Neuron (in vitro differentiated cells): Measurements from ENCODE around the gene WDR36.

Source experiments
- H2AFZ ChIP-seq: one replicate; pipeline ENCODE4 v1.6.1; 2013; ENCODE audit warnings: low read depth, mild to moderate bottlenecking, inconsistent platforms, low read length, moderate library complexity
- H3K27me3 ChIP-seq: one replicate; pipeline ENCODE4 v1.6.1; 2013; ENCODE audit warnings: low read length; ENCODE audit not compliant: insufficient read depth
- H3K36me3 ChIP-seq: one replicate; pipeline ENCODE4 v1.6.1; 2013; ENCODE audit warnings: low read length; ENCODE audit not compliant: insufficient read depth
- H3K4me1 ChIP-seq: one replicate; pipeline ENCODE4 v1.6.1; 2013; ENCODE audit warnings: low read length; ENCODE audit not compliant: insufficient read depth
- H3K4me3 ChIP-seq: 2 replicates; pipeline ENCODE4 v1.5.1; 2013; ENCODE audit warnings: mild to moderate bottlenecking, low read length, moderate library complexity
- H3K9me3 ChIP-seq: one replicate; pipeline ENCODE4 v1.6.1; 2013; ENCODE audit warnings: low read length

Gene WDR36

GRCh38 chr5:111092062-111092853, at the start of gene WDR36:
Gene WDR36, plus strand, starts transcription at chr5:111092348. Its CDS starts 109 bp downstream, at chr5:111092457.
- Histone ChIP-seq H3K9me3 (peaks cover 3% of the 10 kb centered on the region), H2AFZ (peak within 1 kb of the TSS; percentile 60), H3K4me3 (peak within 1 kb of the TSS; percentile 68), H3K36me3 (peaks cover 2% of the 10 kb centered on the region), H3K27me3 (no peaks in the 10 kb centered on the region), H3K4me1 (peaks cover 11% of the 10 kb centered on the region)

- H3K4me3 ChIP-seq, result no peak overlapping the region
- no peaks in the 10 kb centered on the region for H3K9me3 ChIP-seq
- no peaks in the 10 kb centered on the region for H3K27me3 ChIP-seq
Measured at GRCh38 chr5:111043712-111044506, 48.2 kb upstream of the WDR36 start.

GRCh38 chr5:111058064-111058463, 34.1 kb upstream of the WDR36 start:
- Histone ChIP-seq H3K4me3 (no peak overlapping the region), H3K4me1 (no peaks in the 10 kb centered on the region), H3K27me3 (no peaks in the 10 kb centered on the region), H2AFZ (no peak overlapping the region), H3K9me3 (no peaks in the 10 kb centered on the region), H3K36me3 (no peaks in the 10 kb centered on the region)

More at GRCh38 chr5:111043712-111044506, 48.2 kb upstream of the WDR36 start:
- Histone ChIP-seq H2AFZ (no peak overlapping the region), H3K4me1 (no peaks in the 10 kb centered on the region), H3K36me3 (no peaks in the 10 kb centered on the region)

GRCh38 chr5:111060169-111060568, 32.0 kb upstream of the WDR36 start:
- H3K9me3 ChIP-seq, result no peaks in the 10 kb centered on the region
- H3K27me3 ChIP-seq, result no peaks in the 10 kb centered on the region
- no peaks in the 10 kb centered on the region for H3K36me3 ChIP-seq
- H3K4me1 ChIP-seq, result no peaks in the 10 kb centered on the region
- H3K4me3 ChIP-seq, result no peak overlapping the region
- no peak overlapping the region for H2AFZ ChIP-seq

- peaks cover 4% of the 10 kb centered on the region for H3K27me3 ChIP-seq
- no peaks in the 10 kb centered on the region for H3K36me3 ChIP-seq
- H3K4me3 ChIP-seq, result no peak overlapping the region
- no peak overlapping the region for H2AFZ ChIP-seq
- no peaks in the 10 kb centered on the region for H3K4me1 ChIP-seq
- no peaks in the 10 kb centered on the region for H3K9me3 ChIP-seq
Measured at GRCh38 chr5:111061618-111062017, 30.5 kb upstream of the WDR36 start.

GRCh38 chr5:111063709-111064322, 28.3 kb upstream of the WDR36 start:
- H3K36me3 ChIP-seq, result no peaks in the 10 kb centered on the region
- H3K4me3 ChIP-seq, result no peak overlapping the region
- H3K9me3 ChIP-seq, result no peaks in the 10 kb centered on the region
- H3K4me1 ChIP-seq, result no peaks in the 10 kb centered on the region
- H3K27me3 ChIP-seq, result peaks cover 20% of the 10 kb centered on the region
- no peak overlapping the region for H2AFZ ChIP-seq

GRCh38 chr5:111066261-111066938, 25.7 kb upstream of the WDR36 start:
- H3K9me3 ChIP-seq, result no peaks in the 10 kb centered on the region
- no peak overlapping the region for H3K4me3 ChIP-seq
- peaks cover 45% of the 10 kb centered on the region for H3K27me3 ChIP-seq
- peaks cover 8% of the 10 kb centered on the region for H3K4me1 ChIP-seq
- H3K36me3 ChIP-seq, result no peaks in the 10 kb centered on the region
- no peak overlapping the region for H2AFZ ChIP-seq

GRCh38 chr5:111068213-111068612, 23.9 kb upstream of the WDR36 start:
- H3K4me3 ChIP-seq, result no peak overlapping the region
- no peak overlapping the region for H2AFZ ChIP-seq
- H3K36me3 ChIP-seq, result no peaks in the 10 kb centered on the region
- H3K4me1 ChIP-seq, result peaks cover 13% of the 10 kb centered on the region
- no peaks in the 10 kb centered on the region for H3K9me3 ChIP-seq
- peaks cover 63% of the 10 kb centered on the region for H3K27me3 ChIP-seq

GRCh38 chr5:111069839-111070238, 22.3 kb upstream of the WDR36 start:
- no peaks in the 10 kb centered on the region for H3K36me3 ChIP-seq
- H3K27me3 ChIP-seq, result peaks cover 74% of the 10 kb centered on the region
- H3K4me1 ChIP-seq, result peaks cover 17% of the 10 kb centered on the region
- H2AFZ ChIP-seq, result peak overlapping the region; percentile 23
- no peaks in the 10 kb centered on the region for H3K9me3 ChIP-seq
- H3K4me3 ChIP-seq, result no peak overlapping the region

- Histone ChIP-seq H3K4me3 (peak overlapping the region; percentile 28), H3K4me1 (peaks cover 17% of the 10 kb centered on the region), H3K27me3 (peaks cover 76% of the 10 kb centered on the region), H2AFZ (peak overlapping the region; percentile 23), H3K9me3 (no peaks in the 10 kb centered on the region), H3K36me3 (no peaks in the 10 kb centered on the region)
Measured at GRCh38 chr5:111070272-111071134, 21.6 kb upstream of the WDR36 start.

- peaks cover 82% of the 10 kb centered on the region for H3K27me3 ChIP-seq
- peak within 1 kb of the TSS; percentile 23 for H2AFZ ChIP-seq
- peak within 1 kb of the TSS; percentile 28 for H3K4me3 ChIP-seq
- no peaks in the 10 kb centered on the region for H3K36me3 ChIP-seq
- H3K9me3 ChIP-seq, result no peaks in the 10 kb centered on the region
- peaks cover 17% of the 10 kb centered on the region for H3K4me1 ChIP-seq
Measured at GRCh38 chr5:111071413-111071812, 20.7 kb upstream of the WDR36 start, which contains the start of gene TSLP. Gene TSLP, plus strand, starts transcription at chr5:111071713. Its CDS starts 178 bp downstream, at chr5:111071891.
